Heart right ventricle (tissue), 16 donors: ENCODE measurements around the gene SLC25A41. TPM values are rescaled to one million over a fixed set of nuclear protein-coding genes. Genes with fewer than 3 reads are reported as not detected.

Experiments
- ATAC-seq, 8 donors: fragments of 200-7000 bp; cut with Tn5 transposase; one replicate each; pipeline ENCODE4 v1.9.1; 2020; ENCODE audit warnings: mild to moderate bottlenecking in 8 of 8, moderate library complexity in 8 of 8, moderate number of reproducible peaks in 1 of 8
- DNase-seq, 2 donors: peaks; one replicate each; pipeline ENCODE4 v3.0.0-alpha.2; 2020
- H3K27ac ChIP-seq, 10 donors: fragments of 200-600 bp; sonication (generic) in 2 of 10; one replicate each; pipeline versions ENCODE4 v1.5.0 to v1.8.0; 2020 to 2022; ENCODE audit warnings: mild to moderate bottlenecking in 3 of 10
- H3K27me3 ChIP-seq, 7 donors: fragments of 200-600 bp; one replicate each; pipeline ENCODE4 v1.8.0; 2021 to 2022; ENCODE audit warnings: mild to moderate bottlenecking in 2 of 7
- H3K36me3 ChIP-seq, 9 donors: fragments of 200-600 bp; sonication (generic) in 1 of 9; one replicate each; pipeline versions ENCODE4 v1.5.0 to v1.8.0; 2020 to 2022; ENCODE audit warnings: mild to moderate bottlenecking in 2 of 9
- H3K4me1 ChIP-seq, 9 donors: fragments of 200-600 bp; sonication (generic) in 1 of 9; one replicate each; pipeline versions ENCODE4 v1.5.0 to v1.8.0; 2020 to 2022; ENCODE audit warnings: mild to moderate bottlenecking in 4 of 9
- H3K4me3 ChIP-seq, 10 donors: fragments of 200-600 bp; sonication (generic) in 2 of 10; one replicate each; pipeline versions ENCODE4 v1.5.0 to v1.8.0; 2020 to 2022; ENCODE audit warnings: mild to moderate bottlenecking in 7 of 10, moderate library complexity in 2 of 10
- H3K9me3 ChIP-seq, 11 donors: fragments of 200-600 bp in 10 of 11; sonication (generic) in 2 of 11; one replicate each; pipeline versions ENCODE4 v1.5.0 to v1.8.0; 2013 to 2022; ENCODE audit warnings: mild to moderate bottlenecking in 2 of 11, control low read depth in 1 of 11, moderate library complexity in 1 of 11
- WGBS, 2 donors: extraction: QIAGEN DNeasy Blood & Tissue Kit; methylation state at CpG; one replicate each; pipeline ENCODE4 v1.1.7; 2013; ENCODE audit warnings: inconsistent platforms in 1 of 2; 5-methylcytosine and 5-hydroxymethylcytosine counted together
- intact Hi-C, 10 donors: fragments of 100-400 bp; cut with DNase I; formaldehyde crosslinking; loops; one replicate each; pipeline versions ENCODE4 v1.11.1 to v1.14.2; 2022
- polyA plus RNA-seq, 2 donors: library from polyadenylated mRNA; stranded (reverse); fragments of 200-250 nt; gene quantifications; one replicate each; pipeline ENCODE4 v1.2.3, GENCODE V29; 2013
- total RNA-seq, 10 donors: library from RNA; stranded (reverse); fragmentation: NEBNext Ultra II Directional in 3 of 10; extraction: Animal tissue kit (Norgen Biotek cat#: 25700) in 3 of 10; gene quantifications; one replicate each; pipeline versions ENCODE4 v1.2.1 to v1.2.4, GENCODE V29; 2021 to 2023
- TF ChIP-seq, protein P1 (sequence below), 9 donors: fragments of 200-600 bp; sonication (generic) in 2 of 9; IDR thresholded peaks; one replicate each; pipeline versions ENCODE4 v1.5.0 to v1.8.0; 2021 to 2022; ENCODE audit warnings: antibody characterized with exemption in 9 of 9, mild to moderate bottlenecking in 5 of 9, moderate library complexity in 1 of 9
- donor health status: Arrhythmogenic right ventricular cardiomyopathy.
- donor health status: ischemic (EF 13 %, LVEDD 7.1; RV severe dilation, severe dysfunction).
- donor health status: healthy with polysubstance abuse.
- donor health status: DM: no; HTN: yes; CAD: no.
- donor health status: DM: no; HTN: no; CAD: no.
- donor health status: ischemic (EF 25% LVEDD 6.9; RV normal size, moderate dysfunction).
- donor health status: ischemic (EF 25% LVEDD 5.7; RV mildly dilated, moderate dysfunction).
- donor health status: healthy.
- donor health status: DM: yes; HTN: yes; CAD: no.
- donor health status: Ischemic cardiomyopathy.
- donor health status: ischemic (EF 35%, LVEDD 5.7; RV mildly dilated, moderate dysfunction).
- donor health status: nonischemic (EF 11% LVEDD 7.7; RV severe dilation, severe dysfunction).
- donor health status: DM: yes; HTN: yes; CAD: no.
- donor health status: PGD.
- donor health status: ischemic (EF 29% LVEDD 5.4; RV normal size, mild dysfunction).
- donor health status: nonischemic (EF 23%, LVEDD 6.1; RV moderate dilation, normal function).

SLC25A41 gene
- total and polyA plus RNA-seq, 12 donors: 0.17 to 1.7 (median 0.44) TPM; not detected in 4

DNA sequence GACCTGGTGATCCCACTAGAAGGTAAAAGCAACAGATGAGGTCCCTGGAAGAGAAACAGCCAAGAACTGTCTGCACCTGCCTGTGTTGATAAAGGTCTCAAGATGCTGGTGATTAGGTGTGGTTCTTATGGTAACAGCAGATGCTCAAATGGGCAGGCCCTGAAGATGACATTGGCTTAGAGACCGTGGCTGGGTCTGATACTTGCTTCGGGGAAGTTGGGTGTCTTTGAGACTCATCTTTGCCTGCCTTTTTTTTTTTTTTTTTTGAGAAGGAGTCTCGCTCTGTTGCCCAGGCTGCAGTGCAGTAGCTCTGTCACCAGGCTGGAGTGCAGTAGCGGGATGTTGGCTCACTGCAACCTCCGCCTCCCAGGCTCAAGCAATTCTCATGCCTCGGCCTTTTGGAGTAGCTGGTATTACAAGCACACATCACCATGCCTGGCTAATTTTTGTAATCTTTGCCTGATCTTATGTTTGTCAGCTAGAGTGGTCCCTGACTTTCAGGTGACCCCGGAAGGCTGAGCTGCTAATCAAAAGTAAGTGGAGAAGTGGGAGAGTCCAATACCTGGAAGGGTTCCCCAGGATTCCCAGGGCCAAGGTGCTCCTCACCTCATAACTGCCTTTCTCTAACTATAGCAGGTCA is 18.1 kb upstream of the SLC25A41 start:
- no peak for DNase-seq
- Histone ChIP-seq H3K4me3 (no peak overlapping the region), H3K9me3 (peaks cover 0 to 30% (median 10%) of the 10 kb centered on the region in 11 donors), H3K27me3 (no peaks in the 10 kb centered on the region), H3K27ac (no peak overlapping the region), H3K4me1 (no peaks in the 10 kb centered on the region), H3K36me3 (peaks cover 0 to 80% (median 16%) of the 10 kb centered on the region in 9 donors)
- intact Hi-C loops: no loop called here
- WGBS, 2 donors: 91 to 93% methylated on average over 7 of the region's 7 CpGs
- TF ChIP-seq, protein P1, sequence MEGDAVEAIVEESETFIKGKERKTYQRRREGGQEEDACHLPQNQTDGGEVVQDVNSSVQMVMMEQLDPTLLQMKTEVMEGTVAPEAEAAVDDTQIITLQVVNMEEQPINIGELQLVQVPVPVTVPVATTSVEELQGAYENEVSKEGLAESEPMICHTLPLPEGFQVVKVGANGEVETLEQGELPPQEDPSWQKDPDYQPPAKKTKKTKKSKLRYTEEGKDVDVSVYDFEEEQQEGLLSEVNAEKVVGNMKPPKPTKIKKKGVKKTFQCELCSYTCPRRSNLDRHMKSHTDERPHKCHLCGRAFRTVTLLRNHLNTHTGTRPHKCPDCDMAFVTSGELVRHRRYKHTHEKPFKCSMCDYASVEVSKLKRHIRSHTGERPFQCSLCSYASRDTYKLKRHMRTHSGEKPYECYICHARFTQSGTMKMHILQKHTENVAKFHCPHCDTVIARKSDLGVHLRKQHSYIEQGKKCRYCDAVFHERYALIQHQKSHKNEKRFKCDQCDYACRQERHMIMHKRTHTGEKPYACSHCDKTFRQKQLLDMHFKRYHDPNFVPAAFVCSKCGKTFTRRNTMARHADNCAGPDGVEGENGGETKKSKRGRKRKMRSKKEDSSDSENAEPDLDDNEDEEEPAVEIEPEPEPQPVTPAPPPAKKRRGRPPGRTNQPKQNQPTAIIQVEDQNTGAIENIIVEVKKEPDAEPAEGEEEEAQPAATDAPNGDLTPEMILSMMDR (IDR thresholded peaks at IDR 0.05): no peak
- no peak for ATAC-seq

DNA sequence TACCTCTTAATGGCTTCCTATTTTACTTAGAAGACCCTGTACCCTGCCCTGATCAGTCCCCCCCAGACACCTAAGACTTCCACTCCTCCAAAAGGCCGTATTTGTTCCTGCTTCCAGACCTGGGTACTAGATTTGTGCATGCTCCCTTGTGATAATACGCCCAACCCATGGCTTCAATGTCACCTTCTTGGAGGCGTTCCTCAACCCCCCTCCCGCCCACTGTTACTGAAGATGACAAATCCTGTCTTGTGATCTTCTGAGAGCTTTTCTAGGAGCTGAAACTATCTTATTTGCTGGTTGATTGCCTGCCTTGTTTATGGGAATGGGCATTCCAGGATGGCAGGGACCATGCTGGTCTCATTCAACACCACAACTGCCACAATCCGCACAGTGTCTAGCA is 16.6 kb upstream of the SLC25A41 start:
- DNase-seq (no peak), ATAC-seq (peak in 1 of 8 donors; percentile 11)
- intact Hi-C loops: no loop called here
- TF ChIP-seq, protein P1 (IDR thresholded peaks at IDR 0.05): no peak
- Histone ChIP-seq H3K4me3 (no peak overlapping the region), H3K27me3 (no peaks in the 10 kb centered on the region), H3K4me1 (no peaks in the 10 kb centered on the region), H3K27ac (no peak overlapping the region), H3K9me3 (peaks cover 0 to 45% (median 10%) of the 10 kb centered on the region in 11 donors), H3K36me3 (peaks cover 0 to 80% (median 23%) of the 10 kb centered on the region in 9 donors)
- 94% methylated on average over 5 of the region's 5 CpGs for WGBS, 2 donors

DNA sequence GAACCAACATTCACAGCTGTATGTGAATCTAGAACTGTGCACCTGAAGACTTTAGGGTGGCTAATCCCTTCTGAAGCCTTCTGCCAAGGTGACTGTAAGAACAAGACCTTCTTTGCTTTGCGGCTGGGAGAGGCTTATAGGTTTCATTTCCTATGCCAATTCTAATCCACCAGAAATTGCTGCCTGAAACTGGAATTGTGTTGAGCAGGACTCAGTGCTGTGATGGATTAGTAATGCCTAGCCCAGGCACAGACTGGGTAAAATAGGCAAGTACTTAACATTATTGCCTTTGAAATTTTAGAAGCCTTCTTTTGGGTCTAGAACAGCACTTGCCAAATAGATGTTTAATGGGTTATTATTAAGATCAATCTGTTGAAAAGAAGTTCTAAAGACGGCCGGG is 14.5 kb upstream of the SLC25A41 start:
- no peak for DNase-seq
- H3K9me3 ChIP-seq: peaks cover 0 to 26% (median 0%) of the 10 kb centered on the region in 11 donors
- H3K27me3 ChIP-seq: no peaks in the 10 kb centered on the region
- intact Hi-C loops: no loop called here
- 89 to 93% methylated on average over 3 of the region's 3 CpGs for WGBS, 2 donors
- peaks cover 0 to 64% (median 7%) of the 10 kb centered on the region in 9 donors for H3K36me3 ChIP-seq
- TF ChIP-seq, protein P1 (IDR thresholded peaks at IDR 0.05): no peak
- no peak overlapping the region for H3K4me3 ChIP-seq
- no peak overlapping the region for H3K27ac ChIP-seq
- ATAC-seq: no peak
- H3K4me1 ChIP-seq: no peaks in the 10 kb centered on the region

DNA sequence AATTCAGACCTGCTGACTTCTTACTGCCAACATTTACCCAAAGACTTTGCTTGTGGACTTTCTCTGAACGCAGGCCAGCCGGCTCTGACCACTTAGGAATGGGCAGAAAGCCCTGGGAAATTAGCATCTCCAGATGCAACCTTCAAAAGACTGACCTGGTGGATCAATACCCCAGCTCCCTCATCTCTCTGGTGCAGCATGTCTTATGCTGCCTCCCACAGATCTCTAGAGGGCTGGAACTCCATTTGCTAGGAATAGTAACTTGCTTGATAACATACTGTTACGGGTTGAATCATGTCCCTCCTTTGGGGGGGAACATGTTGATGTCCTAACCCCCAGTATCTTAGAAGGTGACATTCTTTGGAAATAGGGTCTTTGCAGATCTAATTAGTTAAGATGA is 12.9 kb upstream of the SLC25A41 start:
- Histone ChIP-seq H3K36me3 (peaks cover 0 to 48% (median 7%) of the 10 kb centered on the region in 9 donors), H3K27ac (no peak overlapping the region), H3K27me3 (no peaks in the 10 kb centered on the region), H3K4me1 (no peaks in the 10 kb centered on the region), H3K4me3 (no peak overlapping the region), H3K9me3 (peaks cover 0 to 24% (median 0%) of the 10 kb centered on the region in 11 donors)
- 93 to 98% methylated on average over 3 of the region's 3 CpGs for WGBS, 2 donors
- ATAC-seq (no peak), DNase-seq (no peak)
- TF ChIP-seq, protein P1 (IDR thresholded peaks at IDR 0.05): no peak
- intact Hi-C loops: no loop called here
